ENCODE data around the gene RASL12.
A peak's percentile ranks its signal among the peaks of the same experiment; 100 is the strongest.
"Not testable (repeated sequence)": the region's sequence is repeated elsewhere in the genome, so short reads cannot be mapped to it uniquely, and the experiment has no call there.

Gene RASL12

DNA sequence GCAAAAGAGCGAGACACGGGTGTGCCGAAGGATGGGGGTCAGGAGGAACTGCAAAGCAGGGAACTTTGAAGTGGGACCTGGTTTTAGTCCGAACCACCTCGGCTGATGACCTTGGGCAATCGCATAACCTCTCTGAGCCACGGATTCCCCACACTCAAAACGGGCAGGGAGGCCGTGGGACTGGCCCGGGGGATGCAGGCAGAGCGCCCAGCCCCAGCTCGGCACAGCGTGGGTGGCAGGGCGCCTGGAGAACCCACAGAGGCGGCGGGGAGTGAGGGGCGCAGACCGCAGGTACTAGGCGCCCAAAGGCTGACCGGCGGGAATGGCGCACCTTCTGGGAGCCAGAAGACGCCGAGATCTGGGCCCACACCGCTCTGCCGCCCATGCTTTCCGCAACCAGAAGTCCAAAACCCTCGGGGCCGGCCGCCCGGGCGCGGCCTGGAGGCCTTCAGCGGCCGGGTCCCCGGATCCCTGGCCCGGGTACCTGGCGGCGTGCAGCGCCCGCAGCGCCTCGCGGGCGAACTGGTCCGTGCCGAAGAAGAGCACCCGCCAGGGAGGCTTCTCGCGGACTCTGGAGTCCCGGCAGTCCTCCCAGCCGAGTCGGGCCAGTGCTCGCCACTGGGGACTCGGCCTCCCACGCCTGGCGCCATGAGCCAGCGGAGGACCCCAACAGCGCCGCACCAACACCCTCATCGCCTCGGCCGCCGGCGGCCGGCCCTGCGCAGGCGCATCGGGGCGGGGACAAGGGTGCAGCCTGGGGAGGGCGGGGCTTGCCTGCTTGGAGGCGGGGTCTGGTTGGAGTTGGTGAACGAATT, 38.7 kb downstream of the RASL12 start, which contains the start of gene MTFMT:
Gene MTFMT (minus strand): TSS at position 719 of the 815 bp plus-strand sequence. CDS start 26 bp downstream, at position 693.
- DNase-seq (ENCODE audit: low spot score): peak; percentile 92

DNA sequence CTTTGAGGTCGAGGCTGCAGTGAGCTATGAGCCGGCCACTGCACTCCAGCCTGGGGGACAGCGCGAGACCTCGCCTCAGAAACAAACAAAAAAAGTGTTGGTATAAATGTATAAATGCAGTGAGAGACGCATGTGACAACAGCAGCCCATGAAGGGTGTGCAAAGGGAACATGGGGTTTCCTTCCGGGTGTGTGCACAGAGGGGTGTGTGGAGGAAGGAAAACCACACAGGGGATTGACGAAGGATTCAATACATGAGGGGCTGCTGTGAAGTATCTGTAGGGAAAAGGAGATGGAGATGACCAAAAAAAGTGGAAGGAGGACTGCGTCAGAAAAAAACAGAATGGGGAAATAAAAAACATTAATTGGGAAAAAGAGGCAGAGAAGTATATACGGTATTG, 39.5 kb downstream of the RASL12 start:
- DNase-seq (ENCODE audit: low spot score): no peak

DNA sequence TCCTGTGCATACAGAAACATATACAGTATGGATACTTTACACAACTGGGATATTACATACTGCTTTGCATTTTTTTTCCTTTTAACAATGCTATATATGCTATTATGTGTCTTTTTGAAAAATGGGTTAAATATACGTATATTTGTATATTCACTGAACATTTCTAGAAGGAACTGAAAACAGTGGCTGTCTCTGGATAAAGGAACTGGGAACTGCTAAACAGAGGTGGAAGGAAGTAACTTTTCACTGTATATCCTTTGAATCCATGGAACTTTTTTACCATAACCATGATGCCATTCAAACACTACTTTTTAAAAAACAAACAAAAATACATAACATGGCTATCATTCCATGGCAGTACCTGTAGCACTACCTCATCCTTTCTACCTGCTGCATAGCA, 40.2 kb downstream of the RASL12 start:
- DNase-seq (ENCODE audit: low spot score): no peak

DNA sequence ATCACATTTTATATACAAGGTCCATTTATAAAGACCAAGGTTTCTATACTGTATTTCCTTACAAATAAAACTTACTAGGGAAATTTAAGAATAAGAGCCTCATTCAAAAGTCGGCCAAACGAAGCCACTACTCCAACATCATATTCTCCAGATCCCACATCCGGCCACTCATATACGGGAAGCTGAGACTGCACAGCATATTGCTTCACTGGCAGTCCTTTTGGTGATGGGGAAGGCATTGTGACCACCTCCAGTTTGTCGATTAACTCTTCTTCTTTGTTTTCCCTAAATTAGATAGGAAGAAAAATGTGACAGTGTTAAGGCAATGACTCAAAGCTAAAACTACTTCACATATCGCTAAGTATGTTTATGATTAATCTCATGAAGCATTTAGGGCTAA, 41.0 kb downstream of the RASL12 start:
- DNase-seq (ENCODE audit: low spot score): no peak

DNA sequence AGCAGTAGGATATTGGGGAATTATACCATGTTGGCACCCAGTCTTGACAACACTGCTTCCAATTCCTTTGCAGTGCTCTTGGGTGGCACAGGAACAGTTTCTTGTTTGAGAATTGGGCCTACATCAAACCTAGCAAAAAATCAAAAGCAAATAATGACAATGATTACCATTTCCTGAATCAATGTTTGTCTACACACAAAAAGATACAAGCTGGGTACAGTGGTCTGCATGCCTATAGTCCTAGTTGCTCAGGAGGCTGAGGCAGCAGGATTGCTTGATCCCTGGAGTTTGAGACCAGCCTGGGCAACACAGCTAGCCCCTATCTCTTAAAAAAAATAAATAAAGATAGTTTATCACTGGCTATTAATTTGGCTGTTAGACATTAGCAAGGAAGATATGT, 46.3 kb downstream of the RASL12 start:
- no peak for DNase-seq (ENCODE audit: low spot score)

DNA sequence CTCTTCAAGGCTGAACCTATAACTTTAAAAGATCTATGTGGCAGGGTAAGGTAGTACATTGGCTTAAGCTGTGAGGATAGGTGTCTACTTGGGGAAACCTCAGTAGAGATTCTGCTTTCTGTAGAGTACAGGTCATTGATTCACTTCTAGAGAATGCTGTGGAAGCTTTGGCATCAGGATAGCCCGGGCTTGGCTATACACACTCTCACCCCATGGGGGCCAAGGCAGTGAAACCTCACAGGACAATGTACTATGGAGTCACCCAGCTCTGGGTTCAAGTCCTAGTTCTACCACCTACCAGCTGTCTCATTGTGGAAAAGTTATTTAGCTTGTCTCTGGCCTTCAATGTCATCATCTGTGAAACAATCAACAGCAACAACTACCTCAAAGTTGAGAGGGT, 47.4 kb downstream of the RASL12 start:
- no peak for DNase-seq (ENCODE audit: low spot score)

DNA sequence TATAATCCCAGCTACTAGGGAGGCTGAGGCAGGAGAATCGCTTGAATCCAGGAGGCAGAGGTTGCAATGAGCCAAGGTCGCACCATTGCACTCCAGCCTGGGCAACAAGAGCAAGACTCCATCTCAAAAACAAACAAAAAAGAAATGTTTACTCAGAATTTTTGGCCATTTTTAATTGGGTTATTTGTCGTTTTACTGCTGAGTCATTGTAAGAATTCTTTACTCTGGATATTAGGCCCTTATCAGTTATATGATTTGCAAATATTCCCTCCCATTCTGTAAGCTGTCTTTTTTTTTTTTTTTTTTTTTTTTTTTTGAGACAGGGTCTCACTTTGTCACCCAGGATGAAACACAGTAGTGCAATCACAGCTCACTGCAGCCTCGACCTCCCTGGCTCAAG, 56.6 kb downstream of the RASL12 start:
- not testable (repeated sequence) for DNase-seq (ENCODE audit: low spot score)

DNA sequence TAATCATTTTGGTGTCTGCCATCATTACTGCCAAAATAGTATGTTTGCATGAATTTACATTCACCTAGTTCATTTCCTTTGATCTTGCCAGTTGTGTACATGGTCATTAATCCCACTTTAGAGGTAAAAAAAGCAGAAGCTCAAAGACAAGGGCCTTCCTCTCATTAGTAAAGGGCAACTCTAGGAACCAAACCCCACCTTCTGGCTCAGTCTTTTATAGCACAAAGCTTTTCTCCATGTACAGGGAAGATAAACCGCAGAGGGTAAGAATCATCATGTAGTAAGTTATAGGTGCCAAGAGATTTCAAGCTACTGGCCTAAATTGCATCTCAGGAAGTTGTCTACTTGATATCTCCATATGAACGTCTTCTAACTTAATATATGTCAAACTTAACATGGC, 58.8 kb downstream of the RASL12 start:
- DNase-seq (ENCODE audit: low spot score): no peak

DNA sequence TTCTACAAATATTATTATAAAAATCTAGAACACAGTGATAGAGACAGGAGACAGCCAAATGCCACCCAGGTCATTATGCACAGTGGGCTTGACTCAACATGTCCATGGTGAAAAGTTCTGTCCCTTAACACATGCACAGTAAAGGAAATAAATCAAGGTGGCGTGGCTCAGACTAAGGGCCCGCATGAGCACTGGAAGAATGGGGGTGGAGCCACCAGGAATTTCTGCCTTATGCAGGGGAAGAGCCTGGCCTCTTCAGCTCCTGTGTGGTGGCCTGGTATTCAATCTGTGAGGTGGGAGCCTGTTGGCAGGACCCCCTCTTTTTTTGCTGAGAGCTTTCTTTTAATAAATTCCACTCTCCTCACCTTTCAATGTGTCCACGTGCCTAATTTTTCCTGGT, 60.9 kb downstream of the RASL12 start:
- no peak for DNase-seq (ENCODE audit: low spot score)

DNA sequence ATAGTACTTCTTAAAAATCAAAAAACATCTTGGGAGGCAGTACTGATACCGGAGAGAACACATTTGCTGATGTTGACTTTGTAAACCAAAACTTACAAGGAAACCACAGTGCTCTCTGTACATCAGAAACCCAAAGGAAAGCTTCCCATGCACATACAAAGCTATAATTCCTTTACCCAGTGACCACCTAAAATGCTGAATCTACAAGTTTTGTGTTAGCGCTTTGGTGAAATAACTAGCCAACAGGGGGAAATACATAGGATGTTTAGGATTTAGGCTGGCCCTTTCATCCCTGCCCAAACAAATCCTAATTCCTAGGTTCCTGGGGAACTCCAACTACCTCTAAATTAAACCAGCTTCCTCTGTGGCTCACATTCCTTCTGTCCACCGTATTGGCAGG, 62.8 kb downstream of the RASL12 start:
- DNase-seq (ENCODE audit: low spot score): no peak

All from LoVo (cell line).